DLD1 (cell line): Measurements from ENCODE around the gene HDAC8.
"Not testable (repeated sequence)": the region's sequence is repeated elsewhere in the genome, so short reads cannot be mapped to it uniquely, and the experiment has no call there.

Experiments used
- in situ Hi-C: cut with HindIII; loops from 2 replicates; pipeline ENCODE4 v1.10.0; 2017; ENCODE audit warnings: low sequenced_read_pairs

HDAC8 gene

DNA sequence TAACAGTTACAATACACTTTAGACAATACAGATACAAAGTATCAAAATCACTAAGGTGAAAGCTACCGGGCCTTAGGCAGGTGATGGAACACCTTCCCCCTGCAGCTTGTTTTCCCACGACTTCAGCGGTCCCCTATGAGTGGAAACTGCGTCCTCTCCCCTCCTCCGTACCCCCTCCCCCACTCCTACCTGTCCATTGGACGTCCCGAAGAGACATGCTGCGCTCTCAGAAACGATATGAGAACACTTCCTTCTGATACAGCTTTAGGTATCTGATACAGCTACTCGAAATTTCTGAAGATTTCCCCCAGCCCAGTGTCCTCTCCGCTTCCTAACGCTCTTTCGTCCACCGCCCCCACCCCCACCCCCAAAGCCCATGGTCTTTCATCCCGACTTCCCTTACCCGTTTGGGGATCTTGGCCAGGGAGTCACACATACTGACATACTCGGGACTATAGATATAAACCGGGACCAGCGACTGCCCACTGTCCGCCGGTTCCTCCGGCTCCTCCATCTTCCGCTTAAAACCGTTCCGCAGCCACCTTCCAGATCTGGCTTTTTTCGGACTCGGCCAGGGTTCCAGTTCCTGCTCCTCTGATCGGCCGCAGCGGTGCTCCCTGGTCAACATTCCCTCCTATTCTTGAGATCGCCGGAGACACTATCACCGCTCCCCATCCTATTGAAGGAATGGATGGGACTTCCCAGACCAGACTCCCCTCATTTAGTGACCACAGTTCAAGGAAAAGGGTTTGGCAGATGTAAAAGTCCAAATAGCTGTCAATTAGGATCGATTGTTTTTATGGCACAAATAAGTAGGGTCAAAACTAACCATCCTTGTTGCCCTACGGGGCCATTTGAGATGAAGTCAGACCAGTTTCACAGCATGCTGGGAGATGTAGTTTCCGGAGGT lies at the start of gene HDAC8:
Gene HDAC8, minus strand, starts transcription at position 596 of the 910 bp plus-strand sequence. Its CDS starts 82 bp downstream, at position 514.
- in situ Hi-C loops = no loop called here

- in situ Hi-C loops = no loop called here
These were observed 49.2 kb upstream of the HDAC8 start for GRCh38 chrX:72621625-72622485.

- in situ Hi-C loops = no loop called here
These were observed 48.5 kb upstream of the HDAC8 start for GRCh38 chrX:72621163-72621562.

- in situ Hi-C loops = no loop called here
These were observed 48.0 kb upstream of the HDAC8 start for GRCh38 chrX:72620550-72621145.

DNA sequence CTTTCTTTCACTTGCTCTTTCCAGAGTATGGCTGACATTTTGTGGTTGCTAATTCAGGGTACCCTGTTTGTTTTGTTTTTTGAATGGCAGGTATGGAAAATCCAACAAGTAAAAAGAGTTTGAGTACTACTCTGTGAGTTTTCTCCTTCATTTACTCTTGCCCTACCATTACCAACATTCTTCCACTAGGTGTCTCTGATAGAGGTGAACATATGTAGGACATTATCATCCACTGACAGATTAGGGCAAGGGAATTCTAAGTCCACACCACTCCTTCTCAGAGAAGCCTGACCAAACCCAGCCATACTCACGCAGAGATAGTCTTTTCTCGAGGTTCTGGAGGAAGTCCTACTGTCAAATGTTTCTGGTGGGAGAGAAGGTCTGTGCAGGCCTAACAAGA lies 36.7 kb upstream of the HDAC8 start:
- in situ Hi-C loops = no loop called here

- in situ Hi-C loops = no loop called here
These were observed 32.1 kb upstream of the HDAC8 start for GRCh38 chrX:72604705-72605104.

DNA sequence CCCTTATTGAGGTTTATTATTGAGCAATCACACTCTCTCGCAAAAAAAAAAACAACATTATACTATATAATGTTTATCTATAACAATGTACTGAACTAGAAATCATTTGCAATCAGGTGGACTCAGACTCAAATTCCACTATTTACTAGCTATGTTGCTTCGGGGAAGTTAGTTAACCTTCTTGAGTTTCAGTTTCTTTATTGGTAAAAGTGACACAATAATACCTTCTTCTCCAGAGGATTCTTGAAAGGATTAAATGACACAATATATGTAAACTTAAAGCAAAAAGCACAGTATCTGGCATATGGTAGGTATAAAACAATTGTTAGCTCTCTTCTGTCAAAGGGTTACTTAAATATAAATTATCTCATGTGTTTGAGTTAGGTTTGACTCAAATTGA lies 31.5 kb upstream of the HDAC8 start:
- in situ Hi-C loops = no loop called here

DNA sequence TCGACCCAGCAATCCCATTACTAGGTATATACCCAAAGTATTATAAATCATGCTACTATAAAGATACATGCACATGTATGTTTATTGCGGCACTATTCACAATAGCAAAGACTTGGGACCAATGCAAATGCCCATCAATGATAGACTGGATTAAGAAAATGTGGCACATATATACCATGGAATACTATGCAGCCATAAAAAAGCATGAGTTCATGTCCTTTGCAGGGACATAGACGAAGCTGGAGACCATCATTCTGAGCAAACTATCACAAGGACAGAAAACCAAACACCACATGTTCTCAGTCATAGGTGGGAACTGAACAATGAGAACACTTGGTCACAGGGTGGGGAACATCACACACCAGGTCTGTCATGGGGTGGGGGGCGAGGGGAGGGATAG lies 18.4 kb upstream of the HDAC8 start:
- in situ Hi-C loops = not testable (repeated sequence)

GRCh38 chrX:72584163-72584562 lies 11.5 kb upstream of the HDAC8 start:
- in situ Hi-C loops = no loop called here

GRCh38 chrX:72576141-72576894 lies 3.7 kb upstream of the HDAC8 start:
- in situ Hi-C loops = no loop called here

GRCh38 chrX:72573158-72573511 lies 492 bp upstream of the HDAC8 start:
- in situ Hi-C loops = no loop called here

DNA sequence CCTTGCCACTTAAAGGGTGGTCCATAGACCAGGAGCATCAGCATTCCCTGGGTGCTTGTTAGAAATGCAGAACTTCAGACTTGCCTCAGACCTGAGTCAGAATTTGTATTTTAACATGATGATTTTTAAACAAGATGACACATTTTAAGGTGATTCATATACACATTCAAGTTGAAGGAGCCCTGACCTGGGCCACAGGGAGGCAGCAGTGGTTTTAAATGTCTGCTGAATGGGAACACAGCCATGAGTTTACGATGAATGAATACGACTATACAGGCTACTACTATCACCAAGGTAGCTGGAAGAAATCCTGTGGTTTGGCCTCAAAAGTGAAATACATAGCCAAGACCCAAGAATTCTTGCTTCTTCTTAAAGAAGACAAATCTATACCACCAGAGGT lies 2.9 kb downstream of the HDAC8 start:
- in situ Hi-C loops = no loop called here

GRCh38 chrX:72568406-72569092 lies 4.1 kb downstream of the HDAC8 start:
- in situ Hi-C loops = no loop called here

DNA sequence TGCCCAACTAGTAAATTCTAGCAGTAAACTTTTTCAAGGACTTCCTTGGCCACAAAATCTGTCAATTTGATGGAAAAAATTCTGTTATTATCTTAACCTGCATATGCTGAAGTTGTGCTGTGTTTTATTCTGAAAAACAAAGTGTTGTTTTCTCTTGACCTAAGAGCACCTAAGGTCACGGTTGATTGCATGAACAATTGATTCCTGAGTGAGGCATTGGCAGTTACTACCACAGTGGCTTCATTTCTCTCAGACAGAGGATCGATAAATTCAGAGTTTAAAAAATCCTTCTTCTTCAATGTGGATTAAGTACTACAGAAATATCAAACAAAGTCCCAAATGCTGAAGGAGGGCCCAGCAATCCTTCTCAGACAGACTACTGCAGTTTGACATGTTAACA lies 6.2 kb downstream of the HDAC8 start:
- in situ Hi-C loops = no loop called here

GRCh38 chrX:72559655-72560054 lies 13.0 kb downstream of the HDAC8 start:
- in situ Hi-C loops = not testable (repeated sequence)

DNA sequence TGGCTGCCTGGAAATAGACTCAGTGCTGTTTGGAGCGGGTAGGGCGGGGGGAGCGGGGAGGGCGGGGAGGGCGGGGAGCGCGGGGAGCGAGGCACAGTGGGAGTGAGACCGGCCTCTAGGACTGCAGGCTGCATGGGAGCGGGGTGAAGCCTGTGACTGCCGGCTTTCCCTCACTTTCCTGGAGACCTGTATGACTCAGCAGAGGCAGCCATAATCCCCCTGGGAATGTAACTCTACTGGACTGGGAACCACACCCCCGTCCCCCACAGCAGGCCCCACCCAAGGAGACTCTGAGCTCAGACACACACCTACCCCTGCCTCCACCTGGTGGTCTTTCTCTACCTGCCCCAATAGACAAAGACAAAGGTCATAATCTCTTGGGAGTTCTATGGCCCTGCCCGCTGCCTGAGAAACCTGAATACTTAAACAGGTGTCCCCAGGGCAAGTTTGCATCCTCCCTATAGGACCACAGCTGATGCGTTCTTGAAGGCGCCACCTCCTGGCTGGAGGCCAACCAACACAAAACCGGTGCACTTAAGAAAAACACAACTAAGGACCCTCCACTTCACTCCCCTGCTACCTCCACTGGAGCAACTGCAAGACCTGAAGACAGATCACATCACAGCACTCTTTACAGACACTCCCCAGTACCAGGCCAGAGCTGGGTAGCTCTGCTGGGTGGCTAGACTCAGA lies 18.0 kb downstream of the HDAC8 start:
- in situ Hi-C loops = no loop called here

DNA sequence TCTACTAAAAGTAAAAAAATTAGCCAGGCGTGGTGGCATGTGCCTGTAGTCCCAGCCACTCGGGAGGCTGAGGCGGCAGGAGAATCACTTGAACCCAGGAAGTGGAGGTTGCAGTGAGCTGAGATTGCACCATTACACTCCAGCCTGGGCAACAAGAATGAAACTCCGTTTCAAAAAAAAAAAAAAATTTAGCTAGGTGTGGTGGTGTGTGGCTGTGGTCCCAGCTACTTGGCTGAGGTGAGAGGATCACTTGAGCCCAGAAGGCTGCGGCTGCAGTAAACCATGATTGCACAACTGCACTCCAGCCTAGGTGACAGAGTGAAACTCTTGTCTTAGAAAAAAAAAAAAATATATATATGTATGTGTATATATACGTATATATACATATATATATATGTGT lies 20.2 kb downstream of the HDAC8 start:
- in situ Hi-C loops = not testable (repeated sequence)

DNA sequence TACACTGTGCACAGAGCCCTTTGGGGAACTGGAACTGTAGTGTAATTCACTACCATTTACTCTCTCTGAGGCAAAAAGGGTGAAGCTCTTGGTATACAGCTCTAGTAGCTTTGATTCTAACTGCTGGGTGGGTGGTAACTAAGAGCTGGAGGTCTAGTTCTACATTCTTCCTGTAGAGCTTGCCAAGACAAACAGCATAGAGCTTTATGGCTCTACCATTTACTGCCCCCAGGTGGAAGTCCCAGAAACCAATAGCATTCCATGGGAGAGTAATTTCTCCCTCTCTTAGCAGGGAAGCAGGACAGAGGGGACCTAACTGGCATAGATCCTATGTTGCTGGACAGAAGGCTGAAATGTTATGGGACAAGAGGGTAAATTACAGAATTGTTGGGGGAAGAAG lies 26.7 kb downstream of the HDAC8 start:
- in situ Hi-C loops = no loop called here

GRCh38 chrX:72540318-72540717 lies 32.3 kb downstream of the HDAC8 start:
- in situ Hi-C loops = no loop called here

DNA sequence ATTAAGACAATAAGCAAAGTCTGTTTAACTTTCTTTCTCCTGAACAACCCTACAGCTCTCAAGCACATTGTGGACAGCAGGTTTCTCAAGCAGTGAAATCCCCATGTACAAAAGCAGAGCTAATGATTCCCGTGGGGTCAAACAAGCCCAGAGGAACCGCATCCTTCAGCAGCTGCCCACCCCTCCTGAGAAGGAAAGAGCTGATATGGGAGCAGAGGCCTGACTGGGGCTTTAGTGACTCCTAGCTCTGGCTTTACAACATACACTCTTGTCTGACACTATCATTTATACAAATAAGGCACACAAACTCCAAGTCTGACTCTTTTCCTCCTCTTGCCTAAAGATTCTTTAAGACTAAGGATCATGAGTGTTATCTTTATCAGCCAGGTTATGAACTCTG lies 32.8 kb downstream of the HDAC8 start:
- in situ Hi-C loops = no loop called here
